ENCODE data around the gene HSPBP1.

DNA sequence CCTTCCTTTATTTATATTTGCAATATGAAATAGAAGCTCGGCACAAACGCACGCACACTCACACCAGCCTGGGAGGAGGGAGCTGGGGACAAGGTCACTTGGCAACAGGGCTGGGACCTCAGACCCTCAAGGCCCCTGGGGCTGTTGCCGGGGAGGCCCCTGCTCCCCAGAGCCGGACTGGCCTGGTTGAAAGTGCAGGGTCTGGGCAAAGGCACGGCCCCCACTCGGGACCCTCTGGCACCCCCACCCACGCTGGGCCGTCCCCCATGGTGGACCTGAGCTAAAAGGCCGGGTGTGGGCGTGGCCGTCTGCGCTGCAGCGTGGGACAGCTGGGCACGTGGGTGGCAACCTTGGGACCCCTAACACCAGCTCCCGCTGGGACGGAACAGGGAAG lies 50.1 kb downstream of the HSPBP1 start:
- TF ChIP-seq EZH2phosphoT487 (IDR thresholded peaks at IDR 0.05; ENCODE audit: borderline replicate concordance, low read length), result no peak
- TF ChIP-seq, protein P1, sequence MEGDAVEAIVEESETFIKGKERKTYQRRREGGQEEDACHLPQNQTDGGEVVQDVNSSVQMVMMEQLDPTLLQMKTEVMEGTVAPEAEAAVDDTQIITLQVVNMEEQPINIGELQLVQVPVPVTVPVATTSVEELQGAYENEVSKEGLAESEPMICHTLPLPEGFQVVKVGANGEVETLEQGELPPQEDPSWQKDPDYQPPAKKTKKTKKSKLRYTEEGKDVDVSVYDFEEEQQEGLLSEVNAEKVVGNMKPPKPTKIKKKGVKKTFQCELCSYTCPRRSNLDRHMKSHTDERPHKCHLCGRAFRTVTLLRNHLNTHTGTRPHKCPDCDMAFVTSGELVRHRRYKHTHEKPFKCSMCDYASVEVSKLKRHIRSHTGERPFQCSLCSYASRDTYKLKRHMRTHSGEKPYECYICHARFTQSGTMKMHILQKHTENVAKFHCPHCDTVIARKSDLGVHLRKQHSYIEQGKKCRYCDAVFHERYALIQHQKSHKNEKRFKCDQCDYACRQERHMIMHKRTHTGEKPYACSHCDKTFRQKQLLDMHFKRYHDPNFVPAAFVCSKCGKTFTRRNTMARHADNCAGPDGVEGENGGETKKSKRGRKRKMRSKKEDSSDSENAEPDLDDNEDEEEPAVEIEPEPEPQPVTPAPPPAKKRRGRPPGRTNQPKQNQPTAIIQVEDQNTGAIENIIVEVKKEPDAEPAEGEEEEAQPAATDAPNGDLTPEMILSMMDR (conservative IDR thresholded peaks at IDR 0.05; ENCODE audit: low read depth, low read length), result no peak

Measured in PC-3 (cell line).